Astrocyte of the spinal cord (primary cell): ENCODE results near the gene PRKD2.

Source experiments
- DNase-seq: peaks from one replicate; pipeline ENCODE4 v3.0.0; 2011; ENCODE audit warnings: low read depth, low spot score
- H3K4me3 ChIP-seq: 2 replicates; pipeline ENCODE4 v1.5.1; 2011; ENCODE audit warnings: low read depth, mild to moderate bottlenecking, low read length, moderate library complexity
- in situ Hi-C: cut with HindIII; loops from 2 replicates; pipeline ENCODE4 v1.10.0; 2017; ENCODE audit warnings: low sequenced_read_pairs
- TF ChIP-seq, protein P1 (sequence below): IDR thresholded peaks from 2 replicates; pipeline ENCODE4 v1.5.1; 2012; ENCODE audit warnings: low read depth, mild to moderate bottlenecking, low read length, inconsistent platforms

Gene PRKD2

GRCh38 chr19:46635920-46636761 lies 80.8 kb downstream of the PRKD2 start, which contains the start of gene GNG8:
GNG8 (minus strand) TSS chr19:46636202; CDS start chr19:46634682, 1,520 bp downstream.
- no peak for DNase-seq
- TF ChIP-seq, protein P1, sequence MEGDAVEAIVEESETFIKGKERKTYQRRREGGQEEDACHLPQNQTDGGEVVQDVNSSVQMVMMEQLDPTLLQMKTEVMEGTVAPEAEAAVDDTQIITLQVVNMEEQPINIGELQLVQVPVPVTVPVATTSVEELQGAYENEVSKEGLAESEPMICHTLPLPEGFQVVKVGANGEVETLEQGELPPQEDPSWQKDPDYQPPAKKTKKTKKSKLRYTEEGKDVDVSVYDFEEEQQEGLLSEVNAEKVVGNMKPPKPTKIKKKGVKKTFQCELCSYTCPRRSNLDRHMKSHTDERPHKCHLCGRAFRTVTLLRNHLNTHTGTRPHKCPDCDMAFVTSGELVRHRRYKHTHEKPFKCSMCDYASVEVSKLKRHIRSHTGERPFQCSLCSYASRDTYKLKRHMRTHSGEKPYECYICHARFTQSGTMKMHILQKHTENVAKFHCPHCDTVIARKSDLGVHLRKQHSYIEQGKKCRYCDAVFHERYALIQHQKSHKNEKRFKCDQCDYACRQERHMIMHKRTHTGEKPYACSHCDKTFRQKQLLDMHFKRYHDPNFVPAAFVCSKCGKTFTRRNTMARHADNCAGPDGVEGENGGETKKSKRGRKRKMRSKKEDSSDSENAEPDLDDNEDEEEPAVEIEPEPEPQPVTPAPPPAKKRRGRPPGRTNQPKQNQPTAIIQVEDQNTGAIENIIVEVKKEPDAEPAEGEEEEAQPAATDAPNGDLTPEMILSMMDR, result no peak
- no peak within 1 kb of the TSS for H3K4me3 ChIP-seq
- in situ Hi-C loops, result no loop called here

GRCh38 chr19:46634656-46635218 lies 82.2 kb downstream of the PRKD2 start:
- DNase-seq, result no peak
- in situ Hi-C loops, result no loop called here
- peak overlapping the region; percentile 27 for H3K4me3 ChIP-seq
- TF ChIP-seq, protein P1, result no peak

DNA sequence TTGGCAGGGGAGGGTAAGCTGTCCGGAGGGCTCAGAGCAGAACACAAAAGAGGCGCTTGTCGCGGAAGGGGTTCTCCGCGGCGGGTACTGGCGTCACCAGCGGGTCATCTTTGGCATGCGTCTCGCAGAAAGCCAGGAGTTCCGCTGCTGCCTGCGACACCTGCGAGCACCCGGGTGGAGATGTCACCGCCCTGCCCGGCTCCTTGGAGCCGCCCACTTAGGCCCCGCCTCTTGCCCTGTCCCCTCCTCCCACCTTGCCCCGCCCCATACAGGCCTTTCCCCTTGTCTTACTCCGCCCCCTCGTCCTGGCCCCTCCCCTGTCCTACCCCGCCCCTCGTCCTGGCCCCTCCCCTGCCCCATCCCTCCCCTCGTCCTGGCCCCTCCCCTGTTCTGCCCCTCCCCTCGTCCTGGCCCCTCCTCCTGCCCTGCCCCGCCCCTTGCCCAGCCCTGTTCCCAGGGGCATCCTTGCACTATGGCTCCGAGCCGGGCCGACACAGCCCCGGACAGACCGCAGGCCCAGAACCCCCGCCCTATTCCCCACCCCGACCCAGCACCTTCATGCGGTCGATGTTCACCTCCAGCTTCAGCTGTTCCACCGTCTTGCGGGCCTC lies 82.8 kb downstream of the PRKD2 start:
- in situ Hi-C loops, result no loop called here
- TF ChIP-seq, protein P1, result no peak
- H3K4me3 ChIP-seq, result peak overlapping the region; percentile 34
- DNase-seq, result peak; percentile 84

GRCh38 chr19:46633130-46633529 lies 83.8 kb downstream of the PRKD2 start:
- DNase-seq, result no peak
- TF ChIP-seq, protein P1, result no peak
- in situ Hi-C loops, result no loop called here
- H3K4me3 ChIP-seq, result no peak overlapping the region

DNA sequence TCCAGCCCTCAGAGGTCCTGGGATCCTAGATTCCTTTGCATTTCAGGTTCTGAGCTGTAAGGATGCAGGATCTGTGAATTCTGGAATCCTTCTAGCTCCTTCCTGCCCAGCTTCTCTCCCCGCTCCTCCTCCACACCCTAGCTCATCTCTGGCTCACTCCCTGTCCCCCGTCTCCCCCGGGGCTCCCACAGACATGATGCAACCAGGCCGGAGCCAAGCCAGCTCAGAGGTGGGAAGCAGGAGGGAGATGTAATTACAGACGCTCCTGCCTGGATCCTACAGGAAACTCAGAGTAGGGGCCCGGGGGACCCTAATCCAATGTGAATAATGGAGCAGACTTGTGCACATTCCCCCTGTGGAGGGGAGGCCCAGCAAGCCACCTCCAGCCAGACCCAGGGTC lies 85.4 kb downstream of the PRKD2 start:
- no peak overlapping the region for H3K4me3 ChIP-seq
- no peak for DNase-seq
- in situ Hi-C loops, result no loop called here
- TF ChIP-seq, protein P1, result no peak

- no peak overlapping the region for H3K4me3 ChIP-seq
- DNase-seq, result no peak
- in situ Hi-C loops, result no loop called here
- TF ChIP-seq, protein P1, result no peak
Measured at GRCh38 chr19:46630586-46631205, 86.2 kb downstream of the PRKD2 start.
